ENCODE data around the gene SMKR1.
"Not testable (repeated sequence)": the region's sequence is repeated elsewhere in the genome, so short reads cannot be mapped to it uniquely, and the experiment has no call there.

The SMKR1 gene

GRCh38 chr7:129482781-129483180 lies 19.6 kb upstream of the SMKR1 start:
- no peak for DNase-seq (ENCODE audit: low spot score)

GRCh38 chr7:129489491-129489890 lies 12.8 kb upstream of the SMKR1 start:
- DNase-seq (ENCODE audit: low spot score): no peak

GRCh38 chr7:129492391-129492790 lies 9.9 kb upstream of the SMKR1 start:
- DNase-seq (ENCODE audit: low spot score): no peak

- DNase-seq (ENCODE audit: low spot score): no peak
These were observed 8.8 kb upstream of the SMKR1 start for GRCh38 chr7:129493555-129493954.

- no peak for DNase-seq (ENCODE audit: low spot score)
These were observed 8.3 kb upstream of the SMKR1 start for GRCh38 chr7:129494041-129494440.

- DNase-seq (ENCODE audit: low spot score): no peak
These were observed 6.3 kb upstream of the SMKR1 start for GRCh38 chr7:129495987-129496386.

GRCh38 chr7:129496653-129497052 lies 5.7 kb upstream of the SMKR1 start:
- no peak for DNase-seq (ENCODE audit: low spot score)

- no peak for DNase-seq (ENCODE audit: low spot score)
These were observed 5.2 kb upstream of the SMKR1 start for GRCh38 chr7:129497156-129497555.

- no peak for DNase-seq (ENCODE audit: low spot score)
These were observed 4.3 kb upstream of the SMKR1 start for GRCh38 chr7:129498021-129498420.

- DNase-seq (ENCODE audit: low spot score): no peak
These were observed 2.3 kb upstream of the SMKR1 start for GRCh38 chr7:129499999-129500398.

GRCh38 chr7:129502708-129503685 lies 666 bp downstream of the SMKR1 start:
- DNase-seq (ENCODE audit: low spot score): no peak

- DNase-seq (ENCODE audit: low spot score): no peak
These were observed 1.4 kb downstream of the SMKR1 start for GRCh38 chr7:129503725-129504124.

- DNase-seq (ENCODE audit: low spot score): no peak
These were observed 9.9 kb downstream of the SMKR1 start for GRCh38 chr7:129512192-129512591.

- no peak for DNase-seq (ENCODE audit: low spot score)
These were observed 11.2 kb downstream of the SMKR1 start for GRCh38 chr7:129513546-129513945.

- no peak for DNase-seq (ENCODE audit: low spot score)
These were observed 12.4 kb downstream of the SMKR1 start for GRCh38 chr7:129514683-129515082.

GRCh38 chr7:129515381-129515780 lies 13.1 kb downstream of the SMKR1 start:
- DNase-seq (ENCODE audit: low spot score): no peak

GRCh38 chr7:129517931-129518330 lies 15.6 kb downstream of the SMKR1 start:
- no peak for DNase-seq (ENCODE audit: low spot score)

GRCh38 chr7:129519464-129519863 lies 17.1 kb downstream of the SMKR1 start:
- no peak for DNase-seq (ENCODE audit: low spot score)

- DNase-seq (ENCODE audit: low spot score): no peak
These were observed 20.0 kb downstream of the SMKR1 start for GRCh38 chr7:129522088-129522970.

- DNase-seq (ENCODE audit: low spot score): no peak
These were observed 20.6 kb downstream of the SMKR1 start for GRCh38 chr7:129522971-129523340.

GRCh38 chr7:129523924-129524323 lies 21.6 kb downstream of the SMKR1 start:
- no peak for DNase-seq (ENCODE audit: low spot score)

GRCh38 chr7:129524405-129524804 lies 22.1 kb downstream of the SMKR1 start:
- DNase-seq (ENCODE audit: low spot score): not testable (repeated sequence)

All from COLO829 (cell line).